Kidney (tissue), 22 donors: ENCODE results near the gene DENND1B. TPM values are rescaled to one million over a fixed set of nuclear protein-coding genes. Genes with fewer than 3 reads are reported as not detected.
A peak's percentile ranks its signal among the peaks of the same experiment; 100 is the strongest.

Experiments
- DNase-seq, 5 donors: peaks; one replicate each; pipeline ENCODE4 v3.0.0-alpha.2; 2013 to 2020
- FAIRE-seq: peaks from 2 replicates; lab custom pipeline; 2012; peaks lifted over from hg19 to GRCh38; lab: Jason Lieb, UNC
- H3K27ac ChIP-seq, 2 donors: one replicate each; pipeline ENCODE4 v1.7.0; 2013; ENCODE audit warnings: low read depth in 2 of 2, low read length in 2 of 2, inconsistent platforms in 1 of 2
- H3K27me3 ChIP-seq: one replicate; pipeline ENCODE4 v1.7.1; 2013; ENCODE audit warnings: low read length, inconsistent platforms; ENCODE audit not compliant: control insufficient read depth, insufficient read depth
- H3K36me3 ChIP-seq, 3 donors: one replicate each; pipeline versions ENCODE4 v1.7.0 to v1.7.1; 2013; ENCODE audit warnings: low read length in 3 of 3, control low read depth in 1 of 3, inconsistent platforms in 1 of 3; ENCODE audit not compliant: insufficient read depth in 3 of 3, control insufficient read depth in 2 of 3
- H3K4me1 ChIP-seq, 3 donors: one replicate each; pipeline versions ENCODE4 v1.7.0 to v1.7.1; 2013; ENCODE audit warnings: low read length in 3 of 3, inconsistent platforms in 1 of 3, low read depth in 1 of 3; ENCODE audit not compliant: control insufficient read depth in 2 of 3, insufficient read depth in 2 of 3
- H3K4me3 ChIP-seq, 3 donors: one replicate each; pipeline versions ENCODE4 v1.7.0 to v1.8.1; 2013; ENCODE audit warnings: low read length in 3 of 3, control low read depth in 1 of 3, inconsistent platforms in 1 of 3
- H3K9ac ChIP-seq, 3 donors: one replicate each; pipeline versions ENCODE4 v1.7.0 to v1.7.1; 2013; ENCODE audit warnings: low read length in 3 of 3, control low read depth in 1 of 3, inconsistent platforms in 1 of 3
- H3K9me3 ChIP-seq, 3 donors: one replicate each; pipeline versions ENCODE4 v1.7.0 to v1.7.1; 2013; ENCODE audit warnings: low read length in 3 of 3, control low read depth in 1 of 3, inconsistent platforms in 1 of 3; ENCODE audit not compliant: control insufficient read depth in 2 of 3, insufficient read depth in 1 of 3
- intact Hi-C: fragments of 100-400 bp; cut with DNase I; formaldehyde crosslinking; loops from one replicate; pipeline ENCODE4 v1.11.1; 2022
- long read RNA-seq, 10 donors: library from polyadenylated mRNA in 1 of 10; unstranded in 1 of 10; transcript quantifications; one replicate each; pipeline ENCODE4 v2.0.0 and lab custom pipeline, GENCODE V29; 2021 to 2026
- polyA plus RNA-seq: library from polyadenylated mRNA; stranded (reverse); fragments of 350-450 nt; fragmentation: Illumina TruSeq; extraction: RNeasy Lipid Tissue Mini Kit (QIAGEN cat#74804); gene quantifications from one replicate; pipeline ENCODE4 v1.2.3, GENCODE V29; 2014; ENCODE audit warnings: low read depth, low replicate concordance; ENCODE audit not compliant: insufficient read depth
- total RNA-seq: library from RNA; stranded (reverse); fragmentation: NEBNext Ultra II Directional; extraction: Animal tissue kit (Norgen Biotek cat#: 25700); gene quantifications from one replicate; pipeline ENCODE4 v1.2.1, GENCODE V29; 2021
- TF ChIP-seq, protein P1 (sequence below): IDR thresholded peaks from 3 replicates; pipeline ENCODE4 v1.5.1; 2012; ENCODE audit warnings: mild to moderate bottlenecking, moderate library complexity, borderline replicate concordance; ENCODE audit not compliant: insufficient read depth; ENCODE audit errors: extremely low read depth
- donor health status: control.
- donor health status: control.
- donor health status: control.
- donor health status: control.
- donor health status: control.
- donor health status: DM: yes; HTN: yes; CAD: no.
- donor health status: Normal renal cell carcinoma (clear cell type).

The DENND1B gene, protein sequence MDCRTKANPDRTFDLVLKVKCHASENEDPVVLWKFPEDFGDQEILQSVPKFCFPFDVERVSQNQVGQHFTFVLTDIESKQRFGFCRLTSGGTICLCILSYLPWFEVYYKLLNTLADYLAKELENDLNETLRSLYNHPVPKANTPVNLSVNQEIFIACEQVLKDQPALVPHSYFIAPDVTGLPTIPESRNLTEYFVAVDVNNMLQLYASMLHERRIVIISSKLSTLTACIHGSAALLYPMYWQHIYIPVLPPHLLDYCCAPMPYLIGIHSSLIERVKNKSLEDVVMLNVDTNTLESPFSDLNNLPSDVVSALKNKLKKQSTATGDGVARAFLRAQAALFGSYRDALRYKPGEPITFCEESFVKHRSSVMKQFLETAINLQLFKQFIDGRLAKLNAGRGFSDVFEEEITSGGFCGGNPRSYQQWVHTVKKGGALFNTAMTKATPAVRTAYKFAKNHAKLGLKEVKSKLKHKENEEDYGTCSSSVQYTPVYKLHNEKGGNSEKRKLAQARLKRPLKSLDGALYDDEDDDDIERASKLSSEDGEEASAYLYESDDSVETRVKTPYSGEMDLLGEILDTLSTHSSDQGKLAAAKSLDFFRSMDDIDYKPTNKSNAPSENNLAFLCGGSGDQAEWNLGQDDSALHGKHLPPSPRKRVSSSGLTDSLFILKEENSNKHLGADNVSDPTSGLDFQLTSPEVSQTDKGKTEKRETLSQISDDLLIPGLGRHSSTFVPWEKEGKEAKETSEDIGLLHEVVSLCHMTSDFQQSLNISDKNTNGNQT
- total RNA-seq (20.6 TPM), polyA plus RNA-seq (3.1 TPM)
- long read RNA-seq, donor 1, full-length matches to known transcripts, result 1 of 1 reads
- long read RNA-seq, donor 1, partial matches to known transcripts, result 0 of 1 reads
- long read RNA-seq, donor 1, other reads (novel, unspliced or antisense), result 0 of 1 reads
- long read RNA-seq, donor 2, result 0 reads
- long read RNA-seq, donor 3, result 0 reads
- long read RNA-seq, donor 4, full-length matches to known transcripts, result 2 of 2 reads
- long read RNA-seq, donor 4, partial matches to known transcripts, result 0 of 2 reads
- long read RNA-seq, donor 4, other reads (novel, unspliced or antisense), result 0 of 2 reads
- long read RNA-seq, donor 5, result 0 reads
- long read RNA-seq, donor 6, full-length matches to known transcripts, result 2 of 2 reads
- long read RNA-seq, donor 6, partial matches to known transcripts, result 0 of 2 reads
- long read RNA-seq, donor 6, other reads (novel, unspliced or antisense), result 0 of 2 reads
- long read RNA-seq, donor 7, full-length matches to known transcripts, result 10 of 21 reads
- long read RNA-seq, donor 7, partial matches to known transcripts, result 2 of 21 reads
- long read RNA-seq, donor 7, other reads (novel, unspliced or antisense), result 9 of 21 reads
- long read RNA-seq, donor 8, result 0 reads
- long read RNA-seq, donor 9, result 0 reads
- long read RNA-seq, donor 10, partial matches to known transcripts, result 0 of 1 reads
- long read RNA-seq, donor 10, other reads (novel, unspliced or antisense), result 0 of 1 reads

- peaks cover 0 to 12% (median 8%) of the 10 kb centered on the region in 3 donors for H3K4me1 ChIP-seq
- peak within 1 kb of the TSS; percentile 83 to 91 for H3K27ac ChIP-seq
- TF ChIP-seq, protein P1, sequence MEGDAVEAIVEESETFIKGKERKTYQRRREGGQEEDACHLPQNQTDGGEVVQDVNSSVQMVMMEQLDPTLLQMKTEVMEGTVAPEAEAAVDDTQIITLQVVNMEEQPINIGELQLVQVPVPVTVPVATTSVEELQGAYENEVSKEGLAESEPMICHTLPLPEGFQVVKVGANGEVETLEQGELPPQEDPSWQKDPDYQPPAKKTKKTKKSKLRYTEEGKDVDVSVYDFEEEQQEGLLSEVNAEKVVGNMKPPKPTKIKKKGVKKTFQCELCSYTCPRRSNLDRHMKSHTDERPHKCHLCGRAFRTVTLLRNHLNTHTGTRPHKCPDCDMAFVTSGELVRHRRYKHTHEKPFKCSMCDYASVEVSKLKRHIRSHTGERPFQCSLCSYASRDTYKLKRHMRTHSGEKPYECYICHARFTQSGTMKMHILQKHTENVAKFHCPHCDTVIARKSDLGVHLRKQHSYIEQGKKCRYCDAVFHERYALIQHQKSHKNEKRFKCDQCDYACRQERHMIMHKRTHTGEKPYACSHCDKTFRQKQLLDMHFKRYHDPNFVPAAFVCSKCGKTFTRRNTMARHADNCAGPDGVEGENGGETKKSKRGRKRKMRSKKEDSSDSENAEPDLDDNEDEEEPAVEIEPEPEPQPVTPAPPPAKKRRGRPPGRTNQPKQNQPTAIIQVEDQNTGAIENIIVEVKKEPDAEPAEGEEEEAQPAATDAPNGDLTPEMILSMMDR, result no peak
- H3K27me3 ChIP-seq, result no peaks in the 10 kb centered on the region
- DNase-seq (peak; percentile 86 to 95 (median 90)), FAIRE-seq (no peak)
- no peaks in the 10 kb centered on the region for H3K9me3 ChIP-seq
- H3K9ac ChIP-seq, result peak within 1 kb of the TSS; percentile 52 to 83 (median 58)
- H3K36me3 ChIP-seq, result no peaks in the 10 kb centered on the region
- peak within 1 kb of the TSS; percentile 64 to 87 (median 66) for H3K4me3 ChIP-seq
- intact Hi-C loops, result no loop called here
Measured at GRCh38 chr1:197775282-197776262, at the start of gene DENND1B. DENND1B (minus strand) TSS chr1:197775480; CDS start chr1:197775155, 325 bp downstream.

DNA sequence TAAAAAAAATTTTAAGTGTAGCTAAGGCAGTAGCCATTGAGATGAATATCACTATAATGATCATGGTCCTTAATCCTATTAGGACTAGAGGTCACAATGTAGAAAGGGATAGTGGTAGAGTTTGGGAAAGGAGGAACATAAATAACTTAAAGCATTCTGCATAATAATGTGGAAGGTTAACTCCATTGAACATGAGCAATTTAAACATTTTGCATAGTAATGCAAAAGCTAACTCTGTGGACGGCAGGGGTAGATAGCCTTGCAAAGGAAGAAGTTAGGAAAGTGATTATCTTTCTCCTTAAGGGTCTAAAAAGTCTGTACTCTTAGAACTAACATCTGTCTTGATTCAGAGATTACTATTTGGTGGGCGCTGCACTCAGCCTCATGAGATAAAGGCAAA lies 39.0 kb upstream of the DENND1B start:
- TF ChIP-seq, protein P1, result no peak
- FAIRE-seq (no peak), DNase-seq (no peak)

DNA sequence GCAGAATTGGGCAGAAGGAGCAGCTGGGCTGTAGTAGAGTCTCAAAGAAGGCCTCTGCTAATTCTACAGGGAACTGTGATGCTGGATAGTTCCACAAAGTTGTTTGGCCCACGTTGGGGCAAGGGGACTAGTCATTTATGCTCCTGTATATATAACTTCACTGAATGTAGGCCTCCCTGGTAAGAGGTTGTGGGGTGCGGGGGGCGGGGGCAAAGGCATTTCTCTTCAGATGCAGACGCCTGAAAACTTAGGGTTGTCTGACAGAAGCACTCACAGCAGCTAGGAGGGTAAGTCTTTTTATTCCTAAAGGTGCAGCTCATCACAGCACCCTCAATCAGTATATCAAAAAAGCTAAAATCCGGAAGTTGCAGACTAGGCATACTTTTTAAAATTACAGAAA lies 38.5 kb upstream of the DENND1B start:
- Histone ChIP-seq H3K27me3 (no peaks in the 10 kb centered on the region), H3K27ac (no peak overlapping the region), H3K9ac (no peak overlapping the region), H3K36me3 (no peaks in the 10 kb centered on the region), H3K9me3 (no peaks in the 10 kb centered on the region), H3K4me3 (no peak overlapping the region), H3K4me1 (no peaks in the 10 kb centered on the region)
- no peak for FAIRE-seq
- TF ChIP-seq, protein P1, result no peak
- intact Hi-C loops, result no loop called here
- no peak for DNase-seq

More for the DNA sequence above, 39.0 kb upstream of the DENND1B start:
- H3K9me3 ChIP-seq, result no peaks in the 10 kb centered on the region
- intact Hi-C loops, result no loop called here
- no peak overlapping the region for H3K4me3 ChIP-seq
- no peak overlapping the region for H3K9ac ChIP-seq
- H3K36me3 ChIP-seq, result no peaks in the 10 kb centered on the region
- no peaks in the 10 kb centered on the region for H3K27me3 ChIP-seq
- H3K27ac ChIP-seq, result no peak overlapping the region
- no peaks in the 10 kb centered on the region for H3K4me1 ChIP-seq
